ENCODE results near the gene ADPRHL1. TPM values are rescaled to one million over a fixed set of nuclear protein-coding genes. Genes with fewer than 3 reads are reported as not detected.

Gene ADPRHL1
- total RNA-seq, 1 experiment from 2014 or later: 11.5 TPM

DNA sequence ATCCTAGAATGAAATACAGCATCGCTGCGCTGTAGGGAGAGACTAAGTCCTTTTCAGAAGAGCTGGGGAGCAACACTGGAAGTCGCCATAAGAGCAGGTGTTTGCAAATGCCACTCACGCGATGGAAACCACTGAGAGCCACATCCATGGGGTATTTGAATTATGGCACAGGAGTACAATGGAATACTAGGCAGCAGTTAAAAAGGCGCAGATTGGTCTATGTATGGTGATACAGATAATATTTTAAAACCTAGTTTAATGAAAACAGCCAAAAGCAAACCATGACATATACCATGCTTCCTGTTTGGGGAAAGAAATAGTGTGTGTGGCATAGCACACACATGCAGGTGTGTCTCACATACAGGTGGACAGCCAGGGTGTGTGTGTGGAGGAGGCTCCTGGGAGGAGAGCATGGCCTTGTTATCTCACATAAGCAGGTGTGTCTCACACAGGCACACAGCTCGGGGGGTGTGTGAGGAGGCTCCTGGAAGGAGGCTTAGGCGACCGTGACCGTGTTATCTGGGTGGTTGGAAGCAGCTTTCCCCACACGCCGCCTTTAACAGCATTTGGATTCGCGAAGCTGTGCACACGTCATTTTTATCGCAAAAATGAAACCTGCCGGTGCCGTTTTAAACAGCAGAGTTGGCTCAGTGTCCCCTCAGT, 33.6 kb downstream of the ADPRHL1 start:
- CTCF ChIA-PET: no interaction called here
- no peak overlapping the region for H3K27ac ChIP-seq
- peaks cover 16% of the 10 kb centered on the region for H3F3A ChIP-seq (ENCODE audit: insufficient read depth, low read depth)
- no peak overlapping the region for H3K4me3 ChIP-seq
- peaks cover 30% of the 10 kb centered on the region for H3K27me3 ChIP-seq (ENCODE audit: insufficient read depth, low read depth)
- no peak overlapping the region for H3K4me2 ChIP-seq
- no peaks in the 10 kb centered on the region for H3K36me3 ChIP-seq (ENCODE audit: low read depth)
- H3K9me2 ChIP-seq (ENCODE audit: insufficient read depth): no peaks in the 10 kb centered on the region
- no peaks in the 10 kb centered on the region for H3K79me2 ChIP-seq (ENCODE audit: low read depth)
- intact Hi-C loops (cut with micrococcal nuclease; ENCODE audit: unreplicated experiment): no loop called here
- no peaks in the 10 kb centered on the region for H3K9me3 ChIP-seq (ENCODE audit: insufficient read depth, low read depth)
- no peak for DNase-seq
- POLR2A ChIA-PET (ENCODE audit: unreplicated experiment): no interaction called here
- BruUV-seq (replicated peaks): no TSS peak
- H3K4me1 ChIP-seq (replicated peaks; ENCODE audit: insufficient read depth): no peaks in the 10 kb centered on the region
- TF ChIP-seq EZH2 (IDR thresholded peaks at IDR 0.05; ENCODE audit: low read depth): no peak
- TF ChIP-seq, protein P1, sequence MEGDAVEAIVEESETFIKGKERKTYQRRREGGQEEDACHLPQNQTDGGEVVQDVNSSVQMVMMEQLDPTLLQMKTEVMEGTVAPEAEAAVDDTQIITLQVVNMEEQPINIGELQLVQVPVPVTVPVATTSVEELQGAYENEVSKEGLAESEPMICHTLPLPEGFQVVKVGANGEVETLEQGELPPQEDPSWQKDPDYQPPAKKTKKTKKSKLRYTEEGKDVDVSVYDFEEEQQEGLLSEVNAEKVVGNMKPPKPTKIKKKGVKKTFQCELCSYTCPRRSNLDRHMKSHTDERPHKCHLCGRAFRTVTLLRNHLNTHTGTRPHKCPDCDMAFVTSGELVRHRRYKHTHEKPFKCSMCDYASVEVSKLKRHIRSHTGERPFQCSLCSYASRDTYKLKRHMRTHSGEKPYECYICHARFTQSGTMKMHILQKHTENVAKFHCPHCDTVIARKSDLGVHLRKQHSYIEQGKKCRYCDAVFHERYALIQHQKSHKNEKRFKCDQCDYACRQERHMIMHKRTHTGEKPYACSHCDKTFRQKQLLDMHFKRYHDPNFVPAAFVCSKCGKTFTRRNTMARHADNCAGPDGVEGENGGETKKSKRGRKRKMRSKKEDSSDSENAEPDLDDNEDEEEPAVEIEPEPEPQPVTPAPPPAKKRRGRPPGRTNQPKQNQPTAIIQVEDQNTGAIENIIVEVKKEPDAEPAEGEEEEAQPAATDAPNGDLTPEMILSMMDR (conservative IDR thresholded peaks at IDR 0.05): no peak
- H2AFZ ChIP-seq: no peak overlapping the region
- H4K20me1 ChIP-seq (ENCODE audit: insufficient read depth): no peaks in the 10 kb centered on the region

DNA sequence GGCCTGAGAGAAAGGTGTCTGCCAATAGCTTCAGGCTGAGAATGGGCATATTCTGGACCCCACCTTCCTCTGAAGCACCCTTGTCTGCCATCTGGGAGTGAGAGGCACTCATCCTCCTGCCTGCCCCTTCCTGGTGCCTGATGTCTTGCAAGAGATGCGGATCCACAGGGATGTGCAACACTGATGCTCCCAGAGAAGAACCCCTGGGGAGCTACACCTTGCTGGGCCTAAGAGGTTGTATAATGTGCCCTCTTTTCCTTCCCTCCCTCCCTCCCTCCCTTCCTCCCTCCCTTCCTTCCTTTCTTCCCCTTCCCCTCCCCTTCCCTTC, 34.6 kb downstream of the ADPRHL1 start:
- H3F3A ChIP-seq (ENCODE audit: insufficient read depth, low read depth): peaks cover 16% of the 10 kb centered on the region
- H3K9me3 ChIP-seq (ENCODE audit: insufficient read depth, low read depth): no peaks in the 10 kb centered on the region
- no TSS peak for BruUV-seq (replicated peaks)
- POLR2A ChIA-PET (ENCODE audit: unreplicated experiment): no interaction called here
- peaks cover 30% of the 10 kb centered on the region for H3K27me3 ChIP-seq (ENCODE audit: insufficient read depth, low read depth)
- H4K20me1 ChIP-seq (ENCODE audit: insufficient read depth): no peaks in the 10 kb centered on the region
- TF ChIP-seq EZH2 (IDR thresholded peaks at IDR 0.05; ENCODE audit: low read depth): no peak
- TF ChIP-seq, protein P1 (conservative IDR thresholded peaks at IDR 0.05): no peak
- no peaks in the 10 kb centered on the region for H3K79me2 ChIP-seq (ENCODE audit: low read depth)
- no peaks in the 10 kb centered on the region for H3K4me1 ChIP-seq (replicated peaks; ENCODE audit: insufficient read depth)
- CTCF ChIA-PET: no interaction called here
- no peaks in the 10 kb centered on the region for H3K9me2 ChIP-seq (ENCODE audit: insufficient read depth)
- no peak for DNase-seq
- H3K4me2 ChIP-seq: no peak overlapping the region
- no peak overlapping the region for H3K4me3 ChIP-seq
- intact Hi-C loops (cut with micrococcal nuclease; ENCODE audit: unreplicated experiment): no loop called here
- H3K36me3 ChIP-seq (ENCODE audit: low read depth): no peaks in the 10 kb centered on the region
- no peak overlapping the region for H3K27ac ChIP-seq
- H2AFZ ChIP-seq: no peak overlapping the region

DNA sequence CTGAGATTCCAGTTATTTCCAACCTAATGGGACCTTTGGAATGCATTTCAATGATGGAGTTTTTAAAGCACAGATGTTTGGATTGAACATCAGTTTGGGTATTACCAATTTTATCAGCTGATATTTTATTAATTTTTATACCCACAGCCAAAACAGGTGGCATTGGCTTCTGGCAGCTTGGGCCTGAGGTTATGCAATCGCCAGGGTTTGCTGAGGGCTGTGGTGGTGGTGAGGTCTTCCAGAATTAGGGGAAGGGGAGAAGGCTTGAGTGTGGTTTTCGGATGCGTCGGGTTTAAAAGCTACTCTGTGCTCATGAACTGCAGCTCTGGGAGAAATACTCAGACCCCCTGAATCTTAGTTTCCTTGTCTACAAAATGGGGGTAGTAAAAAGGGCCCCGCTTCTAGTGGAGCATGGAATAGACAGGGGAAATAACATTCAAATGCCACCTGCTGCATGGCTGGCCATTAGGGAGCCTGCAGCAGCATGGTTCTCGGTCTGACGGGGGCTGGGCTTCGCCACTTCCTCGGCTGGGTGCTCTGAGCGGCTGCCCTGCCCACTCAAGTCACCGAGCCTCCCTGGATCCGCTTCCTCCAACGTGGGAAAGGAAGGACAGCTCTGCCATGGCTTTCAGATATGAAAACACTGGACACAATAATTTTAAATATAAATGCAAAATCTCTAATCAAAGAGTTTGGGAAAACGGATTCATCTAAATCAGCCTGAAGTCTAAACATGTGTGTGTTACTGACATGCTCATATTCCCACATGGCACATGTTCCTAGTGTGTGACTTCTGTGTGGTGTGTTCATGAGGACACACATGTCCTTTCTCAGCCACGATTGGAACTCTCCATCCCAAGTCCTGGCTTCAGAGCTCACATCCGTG, 35.2 kb downstream of the ADPRHL1 start:
- H3K79me2 ChIP-seq (ENCODE audit: low read depth): no peaks in the 10 kb centered on the region
- no peaks in the 10 kb centered on the region for H3K9me2 ChIP-seq (ENCODE audit: insufficient read depth)
- intact Hi-C loops (cut with micrococcal nuclease; ENCODE audit: unreplicated experiment): no loop called here
- H3K27me3 ChIP-seq (ENCODE audit: insufficient read depth, low read depth): peaks cover 30% of the 10 kb centered on the region
- H3K9me3 ChIP-seq (ENCODE audit: insufficient read depth, low read depth): no peaks in the 10 kb centered on the region
- H3K4me1 ChIP-seq (replicated peaks; ENCODE audit: insufficient read depth): no peaks in the 10 kb centered on the region
- TF ChIP-seq EZH2 (IDR thresholded peaks at IDR 0.05; ENCODE audit: low read depth): no peak
- TF ChIP-seq, protein P1 (conservative IDR thresholded peaks at IDR 0.05): no peak
- no TSS peak for BruUV-seq (replicated peaks)
- DNase-seq: no peak
- no peaks in the 10 kb centered on the region for H3K36me3 ChIP-seq (ENCODE audit: low read depth)
- no peak overlapping the region for H3K27ac ChIP-seq
- H2AFZ ChIP-seq: no peak overlapping the region
- ChIA-PET CTCF (no interaction called here), POLR2A (ENCODE audit: unreplicated experiment) (interaction anchor here (0.7 kb wide), 2 partner anchors 201 to 707 kb away, joined by 3 to 6 read pairs; no protein-coding TSS in a partner anchor)
- H3K4me2 ChIP-seq: no peak overlapping the region
- peaks cover 16% of the 10 kb centered on the region for H3F3A ChIP-seq (ENCODE audit: insufficient read depth, low read depth)
- H4K20me1 ChIP-seq (ENCODE audit: insufficient read depth): no peaks in the 10 kb centered on the region
- no peak overlapping the region for H3K4me3 ChIP-seq
